MG63 (cell line): ENCODE measurements around the gene VPS41. TPM values are rescaled to one million over a fixed set of nuclear protein-coding genes. Genes with fewer than 3 reads are reported as not detected.
A peak's percentile ranks its signal among the peaks of the same experiment; 100 is the strongest.

ENCODE experiments used
- DNase-seq: peaks from one replicate; pipeline ENCODE4 v3.0.0-alpha.2; 2020
- H3K27me3 ChIP-seq: fragments of 250-450 bp; sonication (Bioruptor Pico); 2 replicates; pipeline ENCODE4 v1.5.1; 2020; ENCODE audit warnings: mild to moderate bottlenecking, moderate library complexity
- H3K36me3 ChIP-seq: fragments of 250-450 bp; sonication (Bioruptor Pico); 2 replicates; pipeline ENCODE4 v1.5.1; 2020; ENCODE audit warnings: mild to moderate bottlenecking, moderate library complexity
- H3K4me3 ChIP-seq: fragments of 250-450 bp; sonication (Bioruptor Pico); 2 replicates; pipeline ENCODE4 v1.5.1; 2020; ENCODE audit warnings: mild to moderate bottlenecking, moderate library complexity
- H3K9me3 ChIP-seq: fragments of 250-450 bp; sonication (Bioruptor Pico); 2 replicates; pipeline ENCODE4 v1.5.1; 2020; ENCODE audit warnings: mild to moderate bottlenecking, moderate library complexity
- total RNA-seq: library from RNA; depleted of rRNA; stranded (reverse); fragments of >200 nt; shearing (Covaris generic); gene quantifications from 2 replicates; pipeline ENCODE4 v1.2.3, GENCODE V29; 2014; ENCODE audit warnings: low replicate concordance; rRNA removed

Gene VPS41
- total RNA-seq, 1 experiment from 2014 or later = 4.8 TPM

GRCh38 chr7:38685851-38686250 is 223.1 kb downstream of the VPS41 start:
- Histone ChIP-seq H3K36me3 (no peaks in the 10 kb centered on the region), H3K27me3 (no peaks in the 10 kb centered on the region), H3K4me3 (no peak overlapping the region), H3K9me3 (no peaks in the 10 kb centered on the region)
- no peak for DNase-seq

- H3K4me3 ChIP-seq = no peak overlapping the region
- no peaks in the 10 kb centered on the region for H3K9me3 ChIP-seq
- no peak for DNase-seq
- H3K36me3 ChIP-seq = no peaks in the 10 kb centered on the region
- no peaks in the 10 kb centered on the region for H3K27me3 ChIP-seq
These were observed 226.4 kb downstream of the VPS41 start for GRCh38 chr7:38682606-38683005.

- no peak for DNase-seq
- H3K4me3 ChIP-seq = no peak overlapping the region
- H3K36me3 ChIP-seq = no peaks in the 10 kb centered on the region
- H3K27me3 ChIP-seq = no peaks in the 10 kb centered on the region
- H3K9me3 ChIP-seq = no peaks in the 10 kb centered on the region
These were observed 227.1 kb downstream of the VPS41 start for GRCh38 chr7:38681882-38682281.

GRCh38 chr7:38679419-38679818 is 229.6 kb downstream of the VPS41 start:
- Histone ChIP-seq H3K4me3 (no peak overlapping the region), H3K9me3 (no peaks in the 10 kb centered on the region), H3K27me3 (no peaks in the 10 kb centered on the region), H3K36me3 (no peaks in the 10 kb centered on the region)
- peak; percentile 29 for DNase-seq

GRCh38 chr7:38678698-38679054 is 230.3 kb downstream of the VPS41 start:
- Histone ChIP-seq H3K36me3 (no peaks in the 10 kb centered on the region), H3K9me3 (no peaks in the 10 kb centered on the region), H3K27me3 (no peaks in the 10 kb centered on the region), H3K4me3 (no peak overlapping the region)
- DNase-seq = no peak

GRCh38 chr7:38677981-38678697 is 230.9 kb downstream of the VPS41 start:
- no peak overlapping the region for H3K4me3 ChIP-seq
- H3K9me3 ChIP-seq = no peaks in the 10 kb centered on the region
- no peaks in the 10 kb centered on the region for H3K27me3 ChIP-seq
- H3K36me3 ChIP-seq = no peaks in the 10 kb centered on the region
- DNase-seq = no peak

- Histone ChIP-seq H3K9me3 (no peaks in the 10 kb centered on the region), H3K4me3 (no peak overlapping the region), H3K36me3 (no peaks in the 10 kb centered on the region), H3K27me3 (no peaks in the 10 kb centered on the region)
- no peak for DNase-seq
These were observed 233.4 kb downstream of the VPS41 start for GRCh38 chr7:38675494-38676106.

- no peak for DNase-seq
- H3K27me3 ChIP-seq = no peaks in the 10 kb centered on the region
- no peaks in the 10 kb centered on the region for H3K9me3 ChIP-seq
- no peak overlapping the region for H3K4me3 ChIP-seq
- no peaks in the 10 kb centered on the region for H3K36me3 ChIP-seq
These were observed 234.5 kb downstream of the VPS41 start for GRCh38 chr7:38674513-38674912.

- DNase-seq = peak; percentile 15
- H3K36me3 ChIP-seq = no peaks in the 10 kb centered on the region
- H3K9me3 ChIP-seq = no peaks in the 10 kb centered on the region
- H3K4me3 ChIP-seq = no peak overlapping the region
- H3K27me3 ChIP-seq = no peaks in the 10 kb centered on the region
These were observed 235.2 kb downstream of the VPS41 start for GRCh38 chr7:38673795-38674194.

Other genes with a start within 250 kb of the VPS41 start
- not detected in 2 replicates for gene POU6F2, start 68.7 kb upstream of the VPS41 start, total RNA-seq